Epithelial cell of esophagus (primary cell): Measurements from ENCODE around the gene ANKRD30BL.
"Not testable (repeated sequence)": the region's sequence is repeated elsewhere in the genome, so short reads cannot be mapped to it uniquely, and the experiment has no call there.

ENCODE experiments used
- DNase-seq: peaks from one replicate; pipeline ENCODE4 v3.0.0; 2010; ENCODE audit warnings: low read depth
- H3K4me3 ChIP-seq: 2 replicates; pipeline ENCODE4 v1.5.1; 2011; ENCODE audit warnings: mild to moderate bottlenecking, low read length, control low read depth
- CTCF ChIP-seq: IDR thresholded peaks from 2 replicates; pipeline ENCODE4 v1.5.1; 2011; ENCODE audit warnings: low read depth, mild to moderate bottlenecking, low read length, control low read depth, inconsistent platforms; ENCODE audit not compliant: insufficient read depth; ENCODE audit errors: missing control alignments

Gene ANKRD30BL, protein sequence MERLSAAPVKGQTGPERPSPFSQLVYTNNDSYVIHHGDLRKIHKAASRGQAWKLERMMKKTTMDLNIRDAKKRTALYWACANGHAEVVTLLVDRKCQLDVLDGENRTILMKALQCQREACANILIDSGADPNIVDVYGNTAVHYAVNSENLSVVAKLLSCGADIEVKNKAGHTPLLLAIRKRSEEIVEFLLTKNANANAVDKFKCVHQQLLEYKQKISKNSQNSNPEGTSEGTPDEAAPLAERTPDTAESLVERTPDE

GRCh38 chr2:132161161-132162124 is at the start of gene ANKRD30BL:
Gene ANKRD30BL, minus strand, starts transcription at chr2:132161952. Its CDS starts 247 bp downstream, at chr2:132161705.
- H3K4me3 ChIP-seq, DNase-seq: not testable (repeated sequence)

- DNase-seq, H3K4me3 ChIP-seq: not testable (repeated sequence)
Measured at GRCh38 chr2:132202866-132203265, 41.1 kb upstream of the ANKRD30BL start.

- peak; percentile 66 for DNase-seq
- H3K4me3 ChIP-seq = not testable (repeated sequence)
Measured at GRCh38 chr2:132192854-132193253, 31.1 kb upstream of the ANKRD30BL start.

DNA sequence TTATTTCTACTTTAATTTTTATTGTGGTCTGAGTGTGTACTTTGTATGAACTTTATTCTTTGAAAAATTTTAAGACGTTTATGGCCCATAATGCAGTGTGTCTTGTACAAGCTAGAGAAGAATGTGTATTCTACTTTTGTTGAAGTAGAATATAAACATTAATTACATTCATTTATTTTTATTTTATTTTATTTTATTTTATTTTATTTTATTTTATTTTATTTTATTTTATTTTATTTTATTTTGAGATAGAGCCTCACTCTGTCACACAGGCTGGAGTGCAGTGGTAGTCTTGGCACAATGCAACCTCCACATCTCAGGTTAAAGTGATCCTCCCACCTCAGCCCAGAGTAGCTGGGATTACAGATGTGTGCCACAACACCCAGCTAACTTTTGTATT is 5.3 kb upstream of the ANKRD30BL start:
- not testable (repeated sequence) for DNase-seq, H3K4me3 ChIP-seq

DNA sequence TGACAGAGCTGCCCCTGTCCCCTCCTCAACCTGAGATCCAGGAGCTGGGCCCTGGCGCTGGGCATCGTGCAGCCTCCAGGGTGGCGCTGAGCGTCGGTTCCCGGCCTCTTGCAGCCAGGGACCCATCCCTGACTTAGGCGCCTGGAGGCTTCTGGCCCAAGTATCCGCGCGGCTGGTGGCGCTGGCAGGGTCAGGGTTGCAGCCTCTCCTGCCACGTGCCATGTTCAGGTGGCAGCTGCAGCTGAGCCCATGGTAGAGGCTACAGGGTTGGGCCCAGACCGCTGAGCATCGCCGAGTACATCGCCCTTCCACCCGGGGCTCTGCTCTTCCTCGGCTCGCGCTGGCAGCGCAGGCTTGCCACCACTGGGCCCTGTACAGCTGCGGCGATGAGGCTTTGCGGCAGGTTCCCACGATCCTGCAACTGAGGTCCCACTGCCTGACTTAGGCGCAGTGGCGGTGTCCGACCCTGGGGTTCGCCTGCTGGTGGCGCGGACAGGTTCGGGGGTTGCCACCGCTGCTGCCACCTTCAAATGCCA is 441 bp upstream of the ANKRD30BL start:
- not testable (repeated sequence) for H3K4me3 ChIP-seq, DNase-seq

DNA sequence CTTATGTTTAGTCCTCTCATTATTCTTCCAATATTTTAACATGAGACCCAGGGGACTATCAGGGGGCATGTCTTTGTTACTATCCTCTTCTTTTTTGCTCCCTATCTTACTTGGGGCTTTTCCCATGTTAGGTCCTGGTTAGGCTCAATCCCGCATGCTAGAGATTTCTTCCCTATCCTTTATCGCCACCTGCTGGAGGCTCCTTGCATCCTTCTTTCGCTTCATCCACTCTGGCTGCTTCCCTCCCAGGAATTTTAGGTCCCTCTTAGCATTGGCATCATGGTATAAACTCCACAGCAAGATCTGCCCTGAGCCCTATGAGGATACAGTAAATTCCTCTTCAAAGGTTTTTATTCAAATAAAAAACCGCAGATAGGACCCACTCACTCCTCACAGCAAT is 15.0 kb downstream of the ANKRD30BL start:
- peak; percentile 61 for TF ChIP-seq CTCF
- not testable (repeated sequence) for H3K4me3 ChIP-seq
- peak; percentile 55 for DNase-seq
